Superior temporal gyrus (tissue), 1 donor: Measurements from ENCODE around the gene ADGRG4.
A peak's percentile ranks its signal among the peaks of the same experiment; 100 is the strongest.
"Not testable (repeated sequence)": the region's sequence is repeated elsewhere in the genome, so short reads cannot be mapped to it uniquely, and the experiment has no call there.

Experiments used
- DNase-seq: peaks from one replicate; pipeline ENCODE4 v3.0.0-alpha.2; 2016; ENCODE audit errors: extremely low spot score

Gene ADGRG4

GRCh38 chrX:136300721-136301120, at the start of gene ADGRG4:
Gene ADGRG4 (plus strand): TSS chrX:136300963. CDS start chrX:136308778, 7,815 bp downstream.
- DNase-seq: not testable (repeated sequence)

- DNase-seq: no peak
Observed at GRCh38 chrX:136251041-136251991, 49.4 kb upstream of the ADGRG4 start, which contains the start of gene MAP7D3. Gene MAP7D3 (minus strand): TSS chrX:136251400. CDS start chrX:136251358, 42 bp downstream.

- no peak for DNase-seq
Observed at GRCh38 chrX:136255541-136255940, 45.2 kb upstream of the ADGRG4 start.

- DNase-seq: no peak
Observed at GRCh38 chrX:136256026-136256425, 44.7 kb upstream of the ADGRG4 start.

GRCh38 chrX:136258951-136259350, 41.8 kb upstream of the ADGRG4 start:
- DNase-seq: no peak

- peak; percentile 22 for DNase-seq
Observed at GRCh38 chrX:136259543-136259942, 41.2 kb upstream of the ADGRG4 start.

GRCh38 chrX:136260776-136261175, 40.0 kb upstream of the ADGRG4 start:
- DNase-seq: peak; percentile 30

- DNase-seq: no peak
Observed at GRCh38 chrX:136261321-136261720, 39.4 kb upstream of the ADGRG4 start.

GRCh38 chrX:136262243-136262642, 38.5 kb upstream of the ADGRG4 start:
- DNase-seq: no peak

GRCh38 chrX:136262812-136263315, 37.9 kb upstream of the ADGRG4 start:
- no peak for DNase-seq

- no peak for DNase-seq
Observed at GRCh38 chrX:136266828-136267227, 33.9 kb upstream of the ADGRG4 start.

- peak; percentile 59 for DNase-seq
Observed at GRCh38 chrX:136268051-136269048, 32.4 kb upstream of the ADGRG4 start.

GRCh38 chrX:136269921-136270320, 30.8 kb upstream of the ADGRG4 start:
- DNase-seq: no peak

- DNase-seq: no peak
Observed at GRCh38 chrX:136271300-136271699, 29.5 kb upstream of the ADGRG4 start.

- DNase-seq: no peak
Observed at GRCh38 chrX:136272325-136272724, 28.4 kb upstream of the ADGRG4 start.

- no peak for DNase-seq
Observed at GRCh38 chrX:136273986-136274385, 26.8 kb upstream of the ADGRG4 start.

- no peak for DNase-seq
Observed at GRCh38 chrX:136275553-136275952, 25.2 kb upstream of the ADGRG4 start.

- not testable (repeated sequence) for DNase-seq
Observed at GRCh38 chrX:136286375-136286774, 14.4 kb upstream of the ADGRG4 start.

GRCh38 chrX:136291824-136292223, 8.9 kb upstream of the ADGRG4 start:
- no peak for DNase-seq

- no peak for DNase-seq
Observed at GRCh38 chrX:136292656-136293055, 8.1 kb upstream of the ADGRG4 start.

- no peak for DNase-seq
Observed at GRCh38 chrX:136295380-136295779, 5.4 kb upstream of the ADGRG4 start.

GRCh38 chrX:136303041-136303440, 2.3 kb downstream of the ADGRG4 start:
- no peak for DNase-seq
